Nephron progenitor cell (in vitro differentiated cells): ENCODE results near the gene NPTXR.

Experiments used
- DNase-seq: peaks from one replicate; pipeline ENCODE4 v3.0.0; 2021
- H3K27ac Mint-ChIP-seq: 2 replicates; pipeline ENCODE4 v1.8.0; 2021; ENCODE audit warnings: mild to moderate bottlenecking, moderate library complexity, mixed read lengths
- H3K27me3 Mint-ChIP-seq: 2 replicates; pipeline ENCODE4 v1.8.0; 2021; ENCODE audit warnings: mild to moderate bottlenecking, low read depth, mixed read lengths; ENCODE audit not compliant: poor library complexity
- H3K36me3 Mint-ChIP-seq: 2 replicates; pipeline ENCODE4 v1.8.0; 2021; ENCODE audit warnings: low read depth, mixed read lengths
- H3K4me1 Mint-ChIP-seq: 2 replicates; pipeline ENCODE4 v1.8.0; 2021; ENCODE audit warnings: mixed read lengths
- H3K4me3 Mint-ChIP-seq: 2 replicates; pipeline ENCODE4 v1.8.0; 2021; ENCODE audit warnings: mild to moderate bottlenecking, moderate library complexity, mixed read lengths
- H3K9me3 Mint-ChIP-seq: 2 replicates; pipeline ENCODE4 v1.8.0; 2021; ENCODE audit warnings: mild to moderate bottlenecking, moderate library complexity, mixed read lengths
- CTCF ChIP-seq: fragments of 200-600 bp; sonication (generic); IDR thresholded peaks from 2 replicates; pipeline ENCODE4 v1.5.0; 2021; ENCODE audit warnings: antibody characterized with exemption

Gene NPTXR

GRCh38 chr22:38881997-38882879, 38.4 kb upstream of the NPTXR start:
- no peak for TF ChIP-seq CTCF
- Mint-ChIP-seq H3K27me3 (peaks cover 33% of the 10 kb centered on the region), H3K27ac (no peak overlapping the region), H3K36me3 (no peaks in the 10 kb centered on the region), H3K9me3 (peaks cover 5% of the 10 kb centered on the region), H3K4me3 (no peak overlapping the region), H3K4me1 (peaks cover 21% of the 10 kb centered on the region)
- no peak for DNase-seq

GRCh38 chr22:38881464-38881871, 37.6 kb upstream of the NPTXR start:
- Mint-ChIP-seq H3K9me3 (peaks cover 5% of the 10 kb centered on the region), H3K4me1 (peaks cover 21% of the 10 kb centered on the region), H3K27me3 (peaks cover 39% of the 10 kb centered on the region), H3K4me3 (no peak overlapping the region), H3K36me3 (no peaks in the 10 kb centered on the region), H3K27ac (no peak overlapping the region)
- no peak for TF ChIP-seq CTCF
- DNase-seq, result no peak

- peaks cover 21% of the 10 kb centered on the region for H3K4me1 Mint-ChIP-seq
- no peak overlapping the region for H3K4me3 Mint-ChIP-seq
- DNase-seq, result no peak
- H3K27me3 Mint-ChIP-seq, result peaks cover 51% of the 10 kb centered on the region
- peaks cover 5% of the 10 kb centered on the region for H3K9me3 Mint-ChIP-seq
- no peak overlapping the region for H3K27ac Mint-ChIP-seq
- no peaks in the 10 kb centered on the region for H3K36me3 Mint-ChIP-seq
- no peak for TF ChIP-seq CTCF
Measured at GRCh38 chr22:38879961-38880360, 36.1 kb upstream of the NPTXR start.

- Mint-ChIP-seq H3K4me3 (no peak overlapping the region), H3K27ac (no peak overlapping the region), H3K36me3 (no peaks in the 10 kb centered on the region), H3K9me3 (peaks cover 5% of the 10 kb centered on the region), H3K27me3 (peaks cover 53% of the 10 kb centered on the region), H3K4me1 (peaks cover 27% of the 10 kb centered on the region)
- TF ChIP-seq CTCF, result no peak
- no peak for DNase-seq
Measured at GRCh38 chr22:38879108-38879729, 35.4 kb upstream of the NPTXR start.

GRCh38 chr22:38878001-38878400, 34.2 kb upstream of the NPTXR start:
- no peak overlapping the region for H3K4me3 Mint-ChIP-seq
- peaks cover 33% of the 10 kb centered on the region for H3K4me1 Mint-ChIP-seq
- no peak for TF ChIP-seq CTCF
- H3K27me3 Mint-ChIP-seq, result peaks cover 64% of the 10 kb centered on the region
- no peak overlapping the region for H3K27ac Mint-ChIP-seq
- peaks cover 5% of the 10 kb centered on the region for H3K9me3 Mint-ChIP-seq
- H3K36me3 Mint-ChIP-seq, result no peaks in the 10 kb centered on the region
- DNase-seq, result no peak
